GM18909 (cell line): ENCODE results near the gene PTPRO.

Source experiments
- ATAC-seq: cut with Tn5 transposase; IDR thresholded peaks from one replicate; pipeline ENCODE4 v1.9.1; 2021; ENCODE audit warnings: mild to moderate bottlenecking; ENCODE audit not compliant: unreplicated experiment, poor library complexity

PTPRO gene

DNA sequence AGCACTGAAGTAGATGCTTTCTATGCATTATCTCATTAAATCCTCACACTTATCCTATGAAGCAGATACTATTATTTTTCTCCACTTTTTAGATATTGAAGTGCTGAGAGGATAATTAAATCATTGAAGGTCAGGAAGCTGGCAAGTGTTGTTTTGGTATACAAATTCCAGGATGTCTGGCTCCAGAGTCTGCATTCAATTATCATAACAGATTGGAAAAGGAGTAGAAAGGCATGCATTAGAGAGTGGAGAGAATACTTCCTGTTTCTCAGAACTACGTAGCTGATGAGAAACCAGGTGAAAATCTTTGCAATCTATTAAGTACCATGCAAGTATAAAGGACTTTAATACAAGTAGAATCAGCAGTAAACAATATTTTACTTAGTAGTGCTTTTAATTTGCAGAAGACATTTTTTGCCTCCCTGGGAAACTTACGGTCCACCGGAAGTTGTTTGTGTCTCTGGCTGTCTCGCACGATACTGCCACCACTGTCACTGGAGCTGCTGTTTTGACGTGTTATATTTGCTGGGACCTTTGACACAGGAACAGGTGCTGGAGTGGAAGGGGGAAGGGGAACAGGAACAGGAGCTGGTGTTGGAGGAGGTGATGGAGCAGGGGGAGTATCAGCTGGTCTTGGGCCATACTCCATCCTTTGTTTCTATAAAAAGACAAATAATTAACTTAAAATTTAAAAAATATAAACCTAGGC, 308.9 kb downstream of the PTPRO start:
- ATAC-seq, result no peak

DNA sequence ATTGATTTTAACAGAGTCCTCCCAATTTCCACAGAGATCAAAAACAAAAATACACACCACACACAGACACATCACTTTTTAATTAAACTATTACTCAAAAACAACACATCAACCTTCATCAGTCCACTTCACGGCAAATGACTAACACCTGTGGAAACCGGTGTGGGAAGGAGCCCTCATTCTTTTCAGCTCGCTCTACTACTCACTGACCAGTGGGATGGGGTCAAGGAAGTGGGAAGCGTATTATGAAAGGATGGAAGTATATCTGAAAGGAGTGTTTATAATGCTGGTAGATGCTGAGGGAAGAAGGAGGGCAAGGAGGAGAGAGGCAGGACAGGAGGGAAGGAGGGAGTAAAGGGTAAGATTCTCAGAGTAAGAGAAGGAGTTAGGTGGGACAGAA, 310.4 kb downstream of the PTPRO start:
- no peak for ATAC-seq

DNA sequence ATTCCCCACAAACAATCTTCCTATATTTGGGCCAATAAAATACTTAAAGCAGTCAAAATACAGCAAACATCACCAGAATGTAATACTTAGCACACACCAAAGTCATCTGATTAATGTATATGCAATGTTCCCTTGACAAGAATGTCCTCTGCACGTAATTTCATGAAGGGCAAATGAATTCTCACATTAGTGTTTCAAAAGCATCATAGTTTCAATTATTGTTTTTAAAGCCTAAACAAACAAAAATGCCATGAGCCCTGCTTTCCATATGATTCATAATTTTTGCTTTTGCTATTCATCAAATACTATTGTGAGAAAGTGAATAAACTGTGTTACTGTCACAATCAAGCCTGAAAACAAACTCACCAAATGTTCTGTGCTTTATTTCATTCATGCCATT, 310.9 kb downstream of the PTPRO start:
- no peak for ATAC-seq

DNA sequence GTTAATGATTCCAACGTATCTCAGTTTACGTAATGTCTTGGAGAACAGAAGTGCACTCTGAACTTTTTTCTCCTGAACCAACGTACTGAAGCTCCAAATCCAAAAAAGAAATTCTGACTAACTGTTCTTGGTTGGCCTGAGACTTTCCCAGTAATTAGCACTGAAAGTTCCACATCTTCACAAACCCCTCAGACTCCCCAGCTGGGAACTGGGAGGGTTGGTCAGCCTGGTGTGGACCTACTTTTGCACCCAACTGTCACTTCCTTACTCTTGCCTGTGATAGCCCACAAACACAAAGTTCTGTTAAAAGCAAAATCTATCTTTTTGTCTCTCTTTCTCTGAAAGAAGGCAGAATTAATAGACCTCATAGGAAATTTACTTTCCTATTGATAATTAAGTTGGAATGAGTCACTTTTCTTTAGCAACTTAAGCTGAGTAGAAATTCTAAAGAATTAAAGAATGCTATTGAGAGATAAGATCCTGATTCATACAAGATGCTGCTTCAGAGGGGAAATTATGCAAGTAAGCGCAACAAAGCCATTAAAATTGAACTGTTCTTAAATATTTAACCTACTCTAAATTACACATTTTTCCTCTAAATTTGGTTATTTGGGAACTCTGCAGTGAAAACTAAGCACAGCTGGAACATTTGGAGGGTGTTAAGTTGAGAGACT, 311.8 kb downstream of the PTPRO start:
- ATAC-seq, result no peak

DNA sequence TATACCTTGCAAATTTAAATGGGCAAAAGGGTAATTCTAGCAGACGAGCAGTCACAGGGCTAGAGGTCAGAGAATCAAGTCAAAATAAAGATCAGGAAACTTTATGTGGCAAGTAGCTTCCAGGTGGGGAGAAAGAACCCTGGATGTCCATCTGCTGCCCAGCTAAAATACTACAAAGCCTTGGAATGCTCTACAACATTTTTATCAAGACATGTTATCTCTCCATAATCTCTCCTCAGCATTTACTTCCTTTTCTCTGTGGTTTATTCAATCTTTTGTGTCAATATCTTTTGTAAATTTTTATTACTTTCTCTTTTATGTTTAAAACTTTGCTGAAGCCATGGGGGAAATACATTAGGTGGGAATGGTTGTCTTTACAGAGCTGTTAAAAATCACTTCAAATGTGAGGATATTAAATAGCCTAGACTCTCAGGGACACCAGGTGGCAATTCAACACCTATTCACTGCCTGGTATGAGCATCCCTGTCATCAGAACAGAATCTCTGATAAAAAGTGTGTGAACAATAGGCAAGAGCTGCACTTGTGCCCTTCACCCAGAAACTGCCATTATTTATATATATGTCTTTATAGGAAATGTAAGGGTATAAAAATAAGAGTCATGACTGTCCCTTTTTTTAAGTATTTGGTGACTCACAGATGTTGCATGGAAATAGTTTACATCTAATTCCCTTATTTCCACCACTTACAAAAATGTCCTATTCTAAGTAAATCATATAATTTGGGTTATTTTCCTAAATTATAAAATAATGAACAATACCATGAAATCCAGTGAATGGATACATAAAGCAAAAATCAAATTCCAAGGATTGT, 314.0 kb downstream of the PTPRO start:
- ATAC-seq, result no peak

DNA sequence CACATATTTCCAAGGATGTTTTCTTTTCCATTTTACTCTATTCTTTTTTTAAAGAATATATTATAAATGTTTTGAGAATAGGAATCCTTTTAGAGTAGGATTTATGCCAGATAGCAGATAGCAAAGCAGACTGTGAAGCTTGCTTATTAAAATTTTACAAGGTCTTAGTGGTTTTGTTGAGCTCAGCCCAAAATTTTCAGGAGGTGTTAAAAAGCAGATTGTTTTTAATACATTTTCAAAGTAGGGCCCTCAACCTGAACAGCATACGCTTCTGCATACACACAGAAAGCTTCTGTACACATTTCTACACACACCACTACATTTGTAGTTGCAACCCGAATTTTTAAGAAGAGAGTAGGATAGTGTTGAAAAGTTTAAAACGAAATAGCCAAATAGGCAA, 315.9 kb downstream of the PTPRO start:
- ATAC-seq, result no peak

DNA sequence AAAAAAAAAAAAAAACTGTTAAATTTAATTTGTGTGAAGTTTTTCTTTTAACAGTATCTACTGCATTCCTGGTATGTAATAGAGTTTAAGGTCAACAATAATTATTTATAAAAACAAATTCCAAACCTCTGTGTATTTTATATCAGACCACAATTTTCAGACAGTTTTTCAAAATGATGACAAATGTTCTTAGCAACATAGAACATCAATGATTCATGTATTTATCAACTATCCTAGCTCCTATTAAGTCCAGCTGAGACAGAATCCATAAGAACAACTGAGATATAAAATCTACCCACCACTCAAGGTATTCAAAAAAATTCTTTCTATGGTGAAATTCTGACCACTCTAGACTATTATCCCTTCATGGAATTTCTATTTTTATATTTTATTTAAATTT, 322.4 kb downstream of the PTPRO start:
- no peak for ATAC-seq

DNA sequence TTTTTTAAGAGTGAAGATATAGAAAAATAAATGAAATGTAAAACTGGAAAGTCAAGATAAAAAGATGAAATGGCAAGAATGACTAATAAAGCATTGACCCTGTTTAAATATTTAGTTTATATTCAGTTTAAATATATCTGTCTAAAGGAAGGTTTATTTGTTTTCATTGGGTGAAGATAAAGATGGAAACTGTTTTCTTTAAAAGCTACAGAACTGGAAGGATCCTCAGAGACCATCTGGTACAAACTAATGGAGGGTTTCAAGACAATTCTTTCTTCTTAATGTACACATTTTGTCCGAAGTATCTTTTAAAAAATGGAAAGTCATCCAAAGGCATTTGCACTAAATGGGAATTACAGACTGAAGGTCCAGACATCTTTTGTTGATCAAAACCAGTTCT, 324.3 kb downstream of the PTPRO start:
- no peak for ATAC-seq
